Spleen (tissue), 11 donors: ENCODE results near the gene KIDINS220. TPM values are rescaled to one million over a fixed set of nuclear protein-coding genes. Genes with fewer than 3 reads are reported as not detected.
"Not testable (repeated sequence)": the region's sequence is repeated elsewhere in the genome, so short reads cannot be mapped to it uniquely, and the experiment has no call there.

Experiments used
- DNase-seq: peaks from one replicate; pipeline ENCODE4 v3.0.0-alpha.2; 2020
- H3K27ac ChIP-seq, 8 donors: fragments of 200-600 bp; sonication (generic) in 7 of 8; 1 replicate in 4 of 8; 2 replicates in 4 of 8; pipeline versions ENCODE4 v1.5.0 to v1.8.0; 2016 to 2021; ENCODE audit warnings: inconsistent platforms in 4 of 8, mild to moderate bottlenecking in 4 of 8, moderate library complexity in 1 of 8
- H3K27me3 ChIP-seq, 7 donors: fragments of 200-600 bp; sonication (generic) in 6 of 7; replicated peaks in 1 of 7; 1 replicate in 4 of 7; 2 replicates in 3 of 7; pipeline versions ENCODE4 v1.5.0 to v1.8.0; 2016 to 2021; ENCODE audit warnings: inconsistent platforms in 3 of 7, mild to moderate bottlenecking in 1 of 7
- H3K36me3 ChIP-seq, 6 donors: fragments of 200-600 bp; sonication (generic) in 5 of 6; 1 replicate in 4 of 6; 2 replicates in 2 of 6; pipeline versions ENCODE4 v1.5.0 to v1.8.0; 2016 to 2021; ENCODE audit warnings: inconsistent platforms in 2 of 6
- H3K4me1 ChIP-seq, 6 donors: fragments of 200-600 bp; sonication (generic) in 5 of 6; 1 replicate in 3 of 6; 2 replicates in 3 of 6; pipeline versions ENCODE4 v1.5.0 to v1.8.0; 2016 to 2021; ENCODE audit warnings: inconsistent platforms in 3 of 6
- H3K4me3 ChIP-seq, 8 donors: fragments of 200-600 bp; sonication (generic) in 7 of 8; 1 replicate in 4 of 8; 2 replicates in 4 of 8; pipeline versions ENCODE4 v1.5.0 to v1.8.0; 2016 to 2021; ENCODE audit warnings: inconsistent platforms in 4 of 8, mild to moderate bottlenecking in 4 of 8, moderate library complexity in 2 of 8
- H3K9me3 ChIP-seq, 8 donors: fragments of 200-600 bp; sonication (generic) in 7 of 8; 1 replicate in 4 of 8; 2 replicates in 4 of 8; pipeline versions ENCODE4 v1.5.0 to v1.8.0; 2016 to 2021; ENCODE audit warnings: inconsistent platforms in 4 of 8
- CTCF ChIP-seq, 11 experiments: fragments of 200-600 bp in 7 of 11; fragments of 450-650 bp in 4 of 11; sonication (generic) in 4 of 11; IDR thresholded peaks in 8 of 11; conservative IDR thresholded peaks in 3 of 11; 1 replicate in 7 of 11; 2 replicates in 4 of 11; pipeline versions ENCODE4 v1.4.0 to v1.8.0; 2016 to 2021; ENCODE audit warnings: antibody characterized with exemption in 11 of 11, inconsistent platforms in 4 of 11, mild to moderate bottlenecking in 1 of 11
- POLR2A ChIP-seq, 3 donors: fragments of 450-650 bp; IDR thresholded peaks; one replicate each; pipeline ENCODE4 v1.5.1; 2017; ENCODE audit warnings: antibody characterized with exemption in 3 of 3, mild to moderate bottlenecking in 1 of 3
- POLR2AphosphoS5 ChIP-seq, 3 donors: sonication (generic); formaldehyde crosslinking; IDR thresholded peaks; one replicate each; pipeline ENCODE4 v1.5.1; 2017; ENCODE audit warnings: antibody characterized with exemption in 3 of 3
- WGBS, 5 donors: extraction: QIAGEN DNeasy Blood & Tissue Kit in 3 of 5; methylation state at CpG; one replicate each; pipeline versions ENCODE4 v1.1.5 to v1.1.7; 2013 to 2018; 5-methylcytosine and 5-hydroxymethylcytosine counted together
- intact Hi-C: fragments of 100-400 bp; cut with DNase I; formaldehyde crosslinking; loops from one replicate; pipeline ENCODE4 v1.15.0; 2023; ENCODE audit warnings: low total_unique reads
- polyA plus RNA-seq, 3 donors: library from polyadenylated mRNA; stranded (reverse); fragments of 200-250 nt; gene quantifications; one replicate each; pipeline ENCODE4 v1.2.1, GENCODE V29; 2013
- total RNA-seq, 7 donors: library from RNA; depleted of rRNA in 3 of 7; stranded (reverse); fragments of >200 nt in 3 of 7; fragmentation: NEBNext Ultra II Directional in 4 of 7; extraction: Animal tissue kit (Norgen Biotek cat#: 25700) in 4 of 7; gene quantifications; one replicate each; pipeline versions ENCODE4 v1.1.0 to v1.2.1, GENCODE V29; 2016 to 2021
- donor health status: healthy with polysubstance abuse.
- donor health status: DM: no; HTN: no; CAD: no; lungs with moderate emphysema.
- donor health status: DM: no; HTN: no; CAD: no.
- donor health status: Bipolar disorder and iron deficiency.
- donor health status: healthy.
- donor health status: DM: no; HTN: no; CAD: no.
- donor health status: DM: yes; HTN: yes; CAD: no.

The KIDINS220 gene
- total and polyA plus RNA-seq, 10 donors: 6.0 to 84.1 (median 59.0) TPM

GRCh38 chr2:8737571-8738175 lies 99.7 kb downstream of the KIDINS220 start:
- no peak for TF ChIP-seq POLR2A (IDR thresholded peaks at IDR 0.05)
- TF ChIP-seq POLR2AphosphoS5 (IDR thresholded peaks at IDR 0.05): no peak
- TF ChIP-seq CTCF (IDR thresholded peaks at IDR 0.05 in 8 of 11, conservative IDR thresholded peaks at IDR 0.05 in 3 of 11): no peak
- DNase-seq: no peak
- Histone ChIP-seq H3K9me3 (no peaks in the 10 kb centered on the region), H3K36me3 (peaks cover 0 to 79% (median 46%) of the 10 kb centered on the region in 6 donors), H3K4me1 (no peaks in the 10 kb centered on the region), H3K27me3 (no peaks in the 10 kb centered on the region), H3K4me3 (no peak overlapping the region), H3K27ac (no peak overlapping the region)
- intact Hi-C loops: no loop called here
- 95 to 98% (median 98%) methylated on average over 2 of the region's 2 CpGs for WGBS, 5 donors

- intact Hi-C loops: no loop called here
- DNase-seq: no peak
- Histone ChIP-seq H3K9me3 (no peaks in the 10 kb centered on the region), H3K4me3 (no peak overlapping the region), H3K4me1 (no peaks in the 10 kb centered on the region), H3K27me3 (no peaks in the 10 kb centered on the region), H3K36me3 (peaks cover 3 to 100% (median 81%) of the 10 kb centered on the region in 6 donors), H3K27ac (no peak overlapping the region)
- 96 to 99% (median 97%) methylated on average over 10 of the region's 10 CpGs for WGBS, 5 donors
- no peak for TF ChIP-seq POLR2A (IDR thresholded peaks at IDR 0.05)
- TF ChIP-seq CTCF (IDR thresholded peaks at IDR 0.05 in 8 of 11, conservative IDR thresholded peaks at IDR 0.05 in 3 of 11): no peak
- no peak for TF ChIP-seq POLR2AphosphoS5 (IDR thresholded peaks at IDR 0.05)
These were observed 104.8 kb downstream of the KIDINS220 start for GRCh38 chr2:8732601-8733000.

GRCh38 chr2:8729939-8730338 lies 107.5 kb downstream of the KIDINS220 start:
- no peak for DNase-seq
- intact Hi-C loops: no loop called here
- Histone ChIP-seq H3K36me3 (peaks cover 3 to 98% (median 62%) of the 10 kb centered on the region in 6 donors), H3K9me3 (no peaks in the 10 kb centered on the region), H3K27ac (no peak overlapping the region), H3K27me3 (no peaks in the 10 kb centered on the region), H3K4me3 (no peak overlapping the region), H3K4me1 (no peaks in the 10 kb centered on the region)
- WGBS, 5 donors: 92 to 97% (median 96%) methylated on average over 9 of the region's 9 CpGs
- no peak for TF ChIP-seq CTCF (IDR thresholded peaks at IDR 0.05 in 8 of 11, conservative IDR thresholded peaks at IDR 0.05 in 3 of 11)
- no peak for TF ChIP-seq POLR2A (IDR thresholded peaks at IDR 0.05)
- no peak for TF ChIP-seq POLR2AphosphoS5 (IDR thresholded peaks at IDR 0.05)

GRCh38 chr2:8729101-8729500 lies 108.3 kb downstream of the KIDINS220 start:
- WGBS, 5 donors: 94 to 98% (median 97%) methylated on average over 5 of the region's 5 CpGs
- H3K27ac ChIP-seq, H3K27me3 ChIP-seq, H3K9me3 ChIP-seq, DNase-seq, H3K4me3 ChIP-seq, intact Hi-C loops, H3K4me1 ChIP-seq: not testable (repeated sequence)
- H3K36me3 ChIP-seq: peaks cover 3 to 89% (median 54%) of the 10 kb centered on the region in 6 donors
